HG03025 (cell line): ENCODE results near the gene ZBTB17.
A peak's percentile ranks its signal among the peaks of the same experiment; 100 is the strongest.
"Not testable (repeated sequence)": the region's sequence is repeated elsewhere in the genome, so short reads cannot be mapped to it uniquely, and the experiment has no call there.

Source experiments
- ATAC-seq: cut with Tn5 transposase; IDR thresholded peaks from one replicate; pipeline ENCODE4 v1.9.1; 2021; ENCODE audit warnings: mild to moderate bottlenecking, moderate library complexity; ENCODE audit not compliant: unreplicated experiment, low FRiP score

The ZBTB17 gene

GRCh38 chr1:15991427-15992186, 15.7 kb upstream of the ZBTB17 start:
- no peak for ATAC-seq

- no peak for ATAC-seq
Observed at GRCh38 chr1:15989776-15990175, 13.9 kb upstream of the ZBTB17 start.

DNA sequence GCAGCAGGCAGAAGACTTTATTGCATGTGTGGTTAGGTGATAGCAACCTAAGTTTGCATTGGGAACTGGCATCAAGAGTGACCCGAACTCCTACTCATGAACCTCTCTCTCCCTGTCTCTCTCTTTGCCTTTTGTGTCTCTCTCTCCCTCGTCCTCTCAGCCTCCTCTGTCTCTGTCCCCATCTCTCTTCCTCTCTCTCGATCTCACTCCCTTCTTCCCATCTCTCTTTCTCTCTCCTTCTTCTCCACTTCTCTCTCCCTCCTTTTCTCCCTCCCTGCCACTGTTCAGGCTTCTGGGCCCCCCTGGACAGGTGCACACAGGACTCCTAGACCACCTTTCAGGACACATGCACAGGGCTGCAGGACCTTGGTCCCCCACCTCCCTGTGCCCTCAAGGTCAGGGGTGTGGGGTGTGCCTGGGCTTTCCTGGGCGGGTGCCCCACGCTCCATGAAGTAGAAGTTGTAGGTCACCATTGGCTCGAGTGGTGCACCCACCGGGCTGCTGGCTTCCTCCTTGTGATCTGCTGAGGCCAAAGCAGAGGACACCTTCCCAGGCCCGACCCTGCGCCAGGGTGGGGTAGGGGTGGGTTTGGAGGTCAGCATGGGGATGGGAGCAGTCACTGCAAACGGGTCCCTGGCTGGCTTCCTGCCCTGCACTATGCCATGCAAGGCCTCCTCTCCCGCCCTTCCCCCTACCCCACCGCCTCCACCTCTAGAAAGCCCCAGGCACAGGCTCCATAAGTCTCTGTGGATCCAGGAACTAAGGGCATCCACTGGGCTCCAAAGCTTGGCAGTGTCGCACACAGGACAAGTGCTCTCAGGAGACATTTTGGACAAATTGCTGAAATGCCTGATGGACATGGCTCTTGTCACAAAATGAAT, 13.2 kb upstream of the ZBTB17 start:
- ATAC-seq = no peak

DNA sequence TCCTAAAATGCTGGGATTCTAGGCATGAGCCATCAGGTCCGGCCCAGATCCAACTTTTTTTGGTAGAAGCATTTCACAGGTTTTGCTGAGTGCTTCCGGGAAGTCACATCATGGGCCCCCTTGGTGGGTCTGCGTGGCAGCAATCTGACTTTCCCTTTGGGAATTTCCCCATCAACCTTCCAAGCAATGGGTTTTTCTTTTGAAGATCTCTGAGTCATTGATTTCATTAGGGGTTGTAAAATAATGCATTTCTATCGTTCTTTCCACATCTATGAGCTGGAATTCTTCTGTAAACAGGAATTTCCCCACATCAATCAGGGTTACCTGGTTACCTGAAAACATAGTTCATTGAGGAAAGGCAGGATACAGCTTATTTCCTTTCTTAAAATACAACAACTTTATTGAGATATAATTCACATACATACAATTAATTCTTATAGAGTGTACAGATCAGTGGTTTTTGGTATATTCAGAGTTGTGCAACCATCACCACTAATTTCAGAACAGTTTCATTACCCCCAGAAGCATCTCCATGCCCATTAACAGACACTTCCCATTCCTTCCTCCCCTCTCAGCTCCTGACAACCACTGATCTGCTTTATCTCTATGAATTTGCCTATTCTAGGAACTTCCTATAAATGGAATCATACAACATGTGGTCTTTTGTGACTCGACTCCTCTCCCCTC, 9.9 kb upstream of the ZBTB17 start:
- ATAC-seq = no peak

- no peak for ATAC-seq
Observed at GRCh38 chr1:15983275-15983674, 7.4 kb upstream of the ZBTB17 start.

GRCh38 chr1:15981679-15982078, 5.8 kb upstream of the ZBTB17 start:
- ATAC-seq = no peak

- not testable (repeated sequence) for ATAC-seq
Observed at GRCh38 chr1:15977947-15978346, 2.0 kb upstream of the ZBTB17 start.

- ATAC-seq = peak; percentile 66
Observed at GRCh38 chr1:15975358-15975804, 520 bp downstream of the ZBTB17 start.

DNA sequence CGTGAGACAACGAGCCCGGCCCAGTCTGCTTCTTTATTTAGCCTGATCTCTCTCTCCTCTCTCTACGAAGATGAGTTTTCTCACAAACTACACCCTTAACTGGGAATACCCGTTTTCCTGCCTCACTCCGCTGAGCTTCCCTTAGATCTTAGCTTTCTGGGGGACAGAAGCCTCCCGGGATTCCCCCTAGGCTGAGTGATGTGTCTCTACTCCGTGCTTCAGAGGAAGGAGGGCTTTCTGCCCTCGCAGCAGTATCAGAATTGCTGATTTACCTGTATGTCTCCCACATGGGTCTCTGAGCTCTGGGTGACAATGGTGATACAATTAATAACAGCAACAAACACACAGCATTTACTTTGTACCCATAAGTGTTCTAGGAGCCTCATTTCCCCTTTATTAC, 1.0 kb downstream of the ZBTB17 start:
- ATAC-seq = peak; percentile 24

- no peak for ATAC-seq
Observed at GRCh38 chr1:15973772-15974171, 2.1 kb downstream of the ZBTB17 start.

DNA sequence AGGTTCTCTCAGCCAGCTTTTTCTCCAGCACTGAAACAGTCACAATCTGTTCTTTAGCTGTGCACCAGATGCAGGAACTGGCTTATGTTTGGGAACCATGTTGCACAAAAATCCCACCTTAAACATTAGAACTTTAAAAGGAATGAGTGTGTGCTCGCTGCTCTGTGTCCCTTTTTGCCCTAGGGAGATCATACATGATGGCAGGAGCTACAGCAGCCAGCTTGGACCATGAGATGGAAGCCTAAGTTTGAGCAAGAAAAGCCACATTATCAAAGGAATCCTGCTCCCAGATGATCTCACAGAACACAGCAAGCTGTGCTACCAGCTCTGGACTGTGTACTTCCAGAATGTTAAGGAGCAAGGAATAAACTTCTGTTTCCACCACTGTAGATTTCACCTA, 3.5 kb downstream of the ZBTB17 start:
- no peak for ATAC-seq

GRCh38 chr1:15970911-15971310, 5.0 kb downstream of the ZBTB17 start:
- ATAC-seq = no peak

DNA sequence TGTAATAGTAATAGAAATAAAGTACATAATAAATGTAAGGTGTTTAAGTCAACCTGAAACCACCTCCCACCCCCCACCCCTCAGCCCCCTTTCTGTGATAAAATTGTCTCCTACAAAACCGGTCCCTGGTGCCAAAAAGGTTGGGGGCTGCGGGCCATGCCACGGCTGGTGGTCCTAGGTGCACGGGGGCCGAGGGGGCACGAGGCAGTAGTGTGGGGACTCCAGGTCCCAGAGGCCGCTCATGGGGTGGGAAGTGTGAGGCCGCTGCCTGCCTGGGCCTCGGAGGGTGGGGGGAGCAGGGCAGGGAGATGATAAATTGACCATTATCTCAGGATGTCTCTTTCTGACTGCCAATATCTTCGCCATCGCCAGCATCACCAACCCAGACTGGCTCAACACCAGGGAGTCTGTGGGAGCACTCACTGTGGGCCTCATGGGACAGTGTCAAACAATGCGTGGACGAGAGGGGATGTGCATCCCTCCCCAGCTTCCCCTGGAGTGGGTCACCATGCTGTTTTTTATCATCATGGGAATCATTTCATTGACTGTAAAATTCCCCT, 6.5 kb downstream of the ZBTB17 start:
- ATAC-seq = no peak

- no peak for ATAC-seq
Observed at GRCh38 chr1:15968172-15968571, 7.7 kb downstream of the ZBTB17 start.

DNA sequence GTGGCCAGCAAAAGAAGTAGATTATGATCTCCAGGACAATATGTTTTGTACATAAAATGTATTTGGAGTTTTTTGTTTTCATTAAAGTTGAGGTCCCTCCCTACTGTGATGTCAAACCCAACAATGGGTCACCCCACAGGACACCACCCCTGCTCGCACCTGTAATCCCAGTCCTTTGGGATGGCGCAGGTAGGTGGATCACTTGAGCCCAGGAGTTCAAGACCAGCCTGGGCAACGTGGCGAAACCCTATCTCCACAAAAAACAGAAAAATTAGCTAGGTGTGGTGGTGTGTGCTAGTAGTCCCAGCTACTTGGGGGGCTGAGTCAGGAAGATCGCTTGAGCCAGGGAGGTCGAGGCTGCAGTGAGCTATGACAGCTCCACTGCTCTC, 9.0 kb downstream of the ZBTB17 start:
- no peak for ATAC-seq

- peak; percentile 46 for ATAC-seq
Observed at GRCh38 chr1:15966081-15966955, 9.6 kb downstream of the ZBTB17 start.

- no peak for ATAC-seq
Observed at GRCh38 chr1:15965228-15965767, 10.6 kb downstream of the ZBTB17 start.

GRCh38 chr1:15963968-15964648, 11.8 kb downstream of the ZBTB17 start:
- ATAC-seq = no peak

GRCh38 chr1:15963363-15963967, 12.4 kb downstream of the ZBTB17 start:
- no peak for ATAC-seq
